ENCODE results near the gene PARVA. TPM values are rescaled to one million over a fixed set of nuclear protein-coding genes. Genes with fewer than 3 reads are reported as not detected.

Gene PARVA
- total and polyA plus RNA-seq, 9 of the 15 experiments (the other 6 are each of a cell fraction or from before 2014, with no cell fraction given) = 0.11 TPM; not detected in 8

- no peaks in the 10 kb centered on the region for H4K20me1 ChIP-seq (replicated peaks; ENCODE audit: control insufficient read depth, insufficient read depth, low read length)
- in situ Hi-C loops (cut with MboI) = no loop called here
- no peaks in the 10 kb centered on the region for H3K36me3 ChIP-seq (ENCODE audit: control insufficient read depth, insufficient read depth, low read length)
- WGBS (ENCODE audit: insufficient coverage, low coverage, missing lambda C conversion rate) = 10% methylated on average over 9 of the region's 9 CpGs
- FAIRE-seq = no peak
- H3K27ac ChIP-seq (ENCODE audit: extremely low read depth, low read depth, low read length) = no peak overlapping the region
- H3K9ac ChIP-seq (ENCODE audit: insufficient read depth in 1 of 2, low read depth in 2 of 2, low read length in 2 of 2) = no peak overlapping the region
- H2AFZ ChIP-seq (ENCODE audit: low read depth, low read length) = no peak overlapping the region
- H3K4me3 ChIP-seq = no peak overlapping the region
- no peak for ATAC-seq
- no peaks in the 10 kb centered on the region for H3K4me1 ChIP-seq (replicated peaks in 1 of 2; ENCODE audit: control insufficient read depth in 2 of 2, insufficient read depth in 2 of 2, low read length in 2 of 2)
- no peak overlapping the region for H3K4me2 ChIP-seq (ENCODE audit: insufficient read depth, low read length)
- no peak for DNase-seq (ENCODE audit: extremely low read depth in 1 of 4, low spot score in 3 of 4)
- H3K9me1 ChIP-seq (ENCODE audit: control insufficient read depth, insufficient read depth, low read length) = no peaks in the 10 kb centered on the region
- ChIA-PET POLR2A (interaction anchor here (0.6 to 1.3 kb wide), 2 partner anchors 11 to 114 kb away, joined by 3 to 5 read pairs; no protein-coding TSS in a partner anchor), CTCF (ENCODE audit: low intra/inter-chr PET ratio) (no interaction called here)
- H3K27me3 ChIP-seq (ENCODE audit: control insufficient read depth in 2 of 2, insufficient read depth in 2 of 2, low read length in 2 of 2) = peaks cover 5 to 11% of the 10 kb centered on the region in 2 experiments; a peak in 3 of 5 replicates
- no peaks in the 10 kb centered on the region for H3K79me2 ChIP-seq (ENCODE audit: control insufficient read depth, insufficient read depth, low read length)
- intact Hi-C loops (cut with micrococcal nuclease) = loop anchor here (10.0 kb wide), 1 partner anchor 50 kb away; no protein-coding TSS in a partner anchor
- H3K9me3 ChIP-seq (replicated peaks; ENCODE audit: control insufficient read depth, insufficient read depth, low read depth, low read length) = no peaks in the 10 kb centered on the region
- TF ChIP-seq ZBTB17 (CRISPR knock-in tag; IDR thresholded peaks at IDR 0.05) (no peak), ZNF395 (CRISPR knock-in tag; IDR thresholded peaks at IDR 0.05) (no peak), RBM14 (IDR thresholded peaks at IDR 0.05; ENCODE audit: borderline replicate concordance, insufficient read depth, low read depth, low read length) (no peak), RHOXF2B (CRISPR knock-in tag; conservative IDR thresholded peaks at IDR 0.05) (no peak)
- BruUV-seq (replicated peaks) = no TSS peak
These were observed 22.4 kb upstream of the PARVA start for GRCh38 chr11:12354750-12355545.

All from K562 (cell line).